Spleen (tissue), 11 donors: ENCODE measurements around the gene SLC41A3. TPM values are rescaled to one million over a fixed set of nuclear protein-coding genes. Genes with fewer than 3 reads are reported as not detected.

ENCODE experiments used
- DNase-seq: peaks from one replicate; pipeline ENCODE4 v3.0.0-alpha.2; 2020
- H3K27ac ChIP-seq, 8 donors: fragments of 200-600 bp; sonication (generic) in 7 of 8; 1 replicate in 4 of 8; 2 replicates in 4 of 8; pipeline versions ENCODE4 v1.5.0 to v1.8.0; 2016 to 2021; ENCODE audit warnings: inconsistent platforms in 4 of 8, mild to moderate bottlenecking in 4 of 8, moderate library complexity in 1 of 8
- H3K27me3 ChIP-seq, 7 donors: fragments of 200-600 bp; sonication (generic) in 6 of 7; replicated peaks in 1 of 7; 1 replicate in 4 of 7; 2 replicates in 3 of 7; pipeline versions ENCODE4 v1.5.0 to v1.8.0; 2016 to 2021; ENCODE audit warnings: inconsistent platforms in 3 of 7, mild to moderate bottlenecking in 1 of 7
- H3K36me3 ChIP-seq, 6 donors: fragments of 200-600 bp; sonication (generic) in 5 of 6; 1 replicate in 4 of 6; 2 replicates in 2 of 6; pipeline versions ENCODE4 v1.5.0 to v1.8.0; 2016 to 2021; ENCODE audit warnings: inconsistent platforms in 2 of 6
- H3K4me1 ChIP-seq, 6 donors: fragments of 200-600 bp; sonication (generic) in 5 of 6; 1 replicate in 3 of 6; 2 replicates in 3 of 6; pipeline versions ENCODE4 v1.5.0 to v1.8.0; 2016 to 2021; ENCODE audit warnings: inconsistent platforms in 3 of 6
- H3K4me3 ChIP-seq, 8 donors: fragments of 200-600 bp; sonication (generic) in 7 of 8; 1 replicate in 4 of 8; 2 replicates in 4 of 8; pipeline versions ENCODE4 v1.5.0 to v1.8.0; 2016 to 2021; ENCODE audit warnings: inconsistent platforms in 4 of 8, mild to moderate bottlenecking in 4 of 8, moderate library complexity in 2 of 8
- H3K9me3 ChIP-seq, 8 donors: fragments of 200-600 bp; sonication (generic) in 7 of 8; 1 replicate in 4 of 8; 2 replicates in 4 of 8; pipeline versions ENCODE4 v1.5.0 to v1.8.0; 2016 to 2021; ENCODE audit warnings: inconsistent platforms in 4 of 8
- CTCF ChIP-seq, 11 experiments: fragments of 200-600 bp in 7 of 11; fragments of 450-650 bp in 4 of 11; sonication (generic) in 4 of 11; IDR thresholded peaks in 8 of 11; conservative IDR thresholded peaks in 3 of 11; 1 replicate in 7 of 11; 2 replicates in 4 of 11; pipeline versions ENCODE4 v1.4.0 to v1.8.0; 2016 to 2021; ENCODE audit warnings: antibody characterized with exemption in 11 of 11, inconsistent platforms in 4 of 11, mild to moderate bottlenecking in 1 of 11
- POLR2A ChIP-seq, 3 donors: fragments of 450-650 bp; IDR thresholded peaks; one replicate each; pipeline ENCODE4 v1.5.1; 2017; ENCODE audit warnings: antibody characterized with exemption in 3 of 3, mild to moderate bottlenecking in 1 of 3
- POLR2AphosphoS5 ChIP-seq, 3 donors: sonication (generic); formaldehyde crosslinking; IDR thresholded peaks; one replicate each; pipeline ENCODE4 v1.5.1; 2017; ENCODE audit warnings: antibody characterized with exemption in 3 of 3
- WGBS, 5 donors: extraction: QIAGEN DNeasy Blood & Tissue Kit in 3 of 5; methylation state at CpG; one replicate each; pipeline versions ENCODE4 v1.1.5 to v1.1.7; 2013 to 2018; 5-methylcytosine and 5-hydroxymethylcytosine counted together
- intact Hi-C: fragments of 100-400 bp; cut with DNase I; formaldehyde crosslinking; loops from one replicate; pipeline ENCODE4 v1.15.0; 2023; ENCODE audit warnings: low total_unique reads
- polyA plus RNA-seq, 3 donors: library from polyadenylated mRNA; stranded (reverse); fragments of 200-250 nt; gene quantifications; one replicate each; pipeline ENCODE4 v1.2.1, GENCODE V29; 2013
- total RNA-seq, 7 donors: library from RNA; depleted of rRNA in 3 of 7; stranded (reverse); fragments of >200 nt in 3 of 7; fragmentation: NEBNext Ultra II Directional in 4 of 7; extraction: Animal tissue kit (Norgen Biotek cat#: 25700) in 4 of 7; gene quantifications; one replicate each; pipeline versions ENCODE4 v1.1.0 to v1.2.1, GENCODE V29; 2016 to 2021
- donor health status: healthy with polysubstance abuse.
- donor health status: DM: no; HTN: no; CAD: no; lungs with moderate emphysema.
- donor health status: DM: no; HTN: no; CAD: no.
- donor health status: Bipolar disorder and iron deficiency.
- donor health status: healthy.
- donor health status: DM: no; HTN: no; CAD: no.
- donor health status: DM: yes; HTN: yes; CAD: no.

Gene SLC41A3
- total and polyA plus RNA-seq, 10 donors: 16.3 to 43.7 (median 33.7) TPM

- no peak overlapping the region for H3K27ac ChIP-seq
- no peaks in the 10 kb centered on the region for H3K9me3 ChIP-seq
- H3K27me3 ChIP-seq: peaks cover 0 to 23% (median 0%) of the 10 kb centered on the region in 7 donors
- no peaks in the 10 kb centered on the region for H3K36me3 ChIP-seq
- no peak for TF ChIP-seq POLR2AphosphoS5 (IDR thresholded peaks at IDR 0.05)
- no peak for TF ChIP-seq CTCF (IDR thresholded peaks at IDR 0.05 in 8 of 11, conservative IDR thresholded peaks at IDR 0.05 in 3 of 11)
- TF ChIP-seq POLR2A (IDR thresholded peaks at IDR 0.05): no peak
- DNase-seq: peak; percentile 50
- WGBS, 5 donors: 79 to 91% (median 85%) methylated on average over 5 of the region's 5 CpGs
- intact Hi-C loops: no loop called here
- no peak overlapping the region for H3K4me3 ChIP-seq
- peaks cover 0 to 16% (median 7%) of the 10 kb centered on the region in 6 donors for H3K4me1 ChIP-seq
These were observed 41.4 kb upstream of the SLC41A3 start for GRCh38 chr3:126125341-126125740.

- DNase-seq: peak; percentile 27
- Histone ChIP-seq H3K27ac (no peak overlapping the region), H3K9me3 (no peaks in the 10 kb centered on the region), H3K4me3 (no peak overlapping the region), H3K4me1 (peaks cover 0 to 13% (median 7%) of the 10 kb centered on the region in 6 donors), H3K36me3 (no peaks in the 10 kb centered on the region), H3K27me3 (peaks cover 0 to 23% (median 0%) of the 10 kb centered on the region in 7 donors)
- TF ChIP-seq POLR2AphosphoS5 (IDR thresholded peaks at IDR 0.05) (no peak), CTCF (IDR thresholded peaks at IDR 0.05 in 8 of 11, conservative IDR thresholded peaks at IDR 0.05 in 3 of 11) (no peak), POLR2A (IDR thresholded peaks at IDR 0.05) (no peak)
- WGBS, 5 donors: 81 to 94% (median 92%) methylated on average over 3 to 9 of the region's 9 CpGs
- intact Hi-C loops: no loop called here
These were observed 41.0 kb upstream of the SLC41A3 start for GRCh38 chr3:126124896-126125295.

GRCh38 chr3:126124148-126124868 lies 40.4 kb upstream of the SLC41A3 start:
- H3K27me3 ChIP-seq: peaks cover 0 to 22% (median 0%) of the 10 kb centered on the region in 7 donors
- H3K4me1 ChIP-seq: peaks cover 0 to 8% (median 4%) of the 10 kb centered on the region in 6 donors
- intact Hi-C loops: no loop called here
- H3K36me3 ChIP-seq: no peaks in the 10 kb centered on the region
- H3K4me3 ChIP-seq: no peak overlapping the region
- DNase-seq: peak; percentile 59
- no peaks in the 10 kb centered on the region for H3K9me3 ChIP-seq
- WGBS, 5 donors: 74 to 85% (median 76%) methylated on average over 7 to 10 of the region's 10 CpGs
- no peak overlapping the region for H3K27ac ChIP-seq
- TF ChIP-seq POLR2A (IDR thresholded peaks at IDR 0.05) (no peak), POLR2AphosphoS5 (IDR thresholded peaks at IDR 0.05) (no peak), CTCF (IDR thresholded peaks at IDR 0.05 in 8 of 11, conservative IDR thresholded peaks at IDR 0.05 in 3 of 11) (no peak)

GRCh38 chr3:126121632-126122031 lies 37.7 kb upstream of the SLC41A3 start:
- intact Hi-C loops: no loop called here
- DNase-seq: peak; percentile 27
- Histone ChIP-seq H3K27me3 (peaks cover 0 to 37% (median 0%) of the 10 kb centered on the region in 7 donors), H3K9me3 (no peaks in the 10 kb centered on the region), H3K27ac (no peak overlapping the region), H3K36me3 (no peaks in the 10 kb centered on the region), H3K4me1 (no peaks in the 10 kb centered on the region), H3K4me3 (no peak overlapping the region)
- TF ChIP-seq POLR2AphosphoS5 (IDR thresholded peaks at IDR 0.05) (no peak), CTCF (IDR thresholded peaks at IDR 0.05 in 8 of 11, conservative IDR thresholded peaks at IDR 0.05 in 3 of 11) (no peak), POLR2A (IDR thresholded peaks at IDR 0.05) (no peak)
- WGBS, 5 donors: 84 to 100% (median 92%) methylated on average over 2 to 4 of the region's 4 CpGs
